HepG2 (cell line): ENCODE data around the gene CTNND2. TPM values are rescaled to one million over a fixed set of nuclear protein-coding genes. Genes with fewer than 3 reads are reported as not detected.
A peak's percentile ranks its signal among the peaks of the same experiment; 100 is the strongest.

Source experiments
- ATM ChIP-seq: fragments of 450-650 bp; IDR thresholded peaks from 2 replicates; pipeline ENCODE4 v1.7.1; 2017; ENCODE audit warnings: mild to moderate bottlenecking, borderline replicate concordance
- DPF2 ChIP-seq: sonication (generic); formaldehyde crosslinking; IDR thresholded peaks from 2 replicates; pipeline ENCODE4 v1.4.0; 2020; ENCODE audit warnings: mild to moderate bottlenecking, low read depth, missing genetic modification reagents, borderline replicate concordance
- ERF ChIP-seq: IDR thresholded peaks from 2 replicates; pipeline ENCODE4 v1.6.1; 2018; ENCODE audit warnings: missing biosample characterization, missing genetic modification reagents
- FOXA3 ChIP-seq: IDR thresholded peaks from 2 replicates; pipeline ENCODE4 v1.6.1; 2016; ENCODE audit warnings: missing genetic modification reagents, missing compliant biosample characterization
- KLF6 ChIP-seq: IDR thresholded peaks from 2 replicates; pipeline ENCODE4 v1.8.0; 2016; ENCODE audit warnings: missing biosample characterization, missing genetic modification reagents
- NCOA5 ChIP-seq: sonication (generic); formaldehyde crosslinking; IDR thresholded peaks from 2 replicates; pipeline ENCODE4 v1.4.0; 2020; ENCODE audit warnings: missing genetic modification reagents
- NR1H2 ChIP-seq: sonication (generic); formaldehyde crosslinking; IDR thresholded peaks from 2 replicates; pipeline ENCODE4 v1.8.1; 2022; ENCODE audit warnings: low read depth, missing genetic modification reagents, borderline replicate concordance
- PAWR ChIP-seq: sonication (generic); formaldehyde crosslinking; IDR thresholded peaks from 2 replicates; pipeline ENCODE4 v1.4.0; 2020; ENCODE audit warnings: missing genetic modification reagents, mild to moderate bottlenecking, borderline replicate concordance
- POLR2AphosphoS5 ChIP-seq: IDR thresholded peaks from 2 replicates; pipeline ENCODE4 v1.6.1; 2012; ENCODE audit warnings: low read depth, low read length
- SAFB2 ChIP-seq: sonication (generic); formaldehyde crosslinking; IDR thresholded peaks from 2 replicates; pipeline ENCODE4 v1.5.1; 2020; ENCODE audit warnings: missing genetic modification reagents, low read depth, mild to moderate bottlenecking, borderline replicate concordance
- SP1 ChIP-seq, 2 experiments: fragments of 450-650 bp in 1 of 2; sonication (generic) in 1 of 2; formaldehyde crosslinking in 1 of 2; IDR thresholded peaks; 2 replicates each; pipeline versions ENCODE4 v1.4.0 to v1.6.1; 2016 to 2020; ENCODE audit warnings: missing genetic modification reagents in 1 of 2
- ZFP37 ChIP-seq: sonication (generic); formaldehyde crosslinking; IDR thresholded peaks from 2 replicates; pipeline ENCODE4 v1.4.0; 2020; ENCODE audit warnings: missing genetic modification reagents, borderline replicate concordance
- ZKSCAN5 ChIP-seq: sonication (generic); formaldehyde crosslinking; IDR thresholded peaks from 2 replicates; pipeline ENCODE4 v1.5.1; 2020; ENCODE audit warnings: mild to moderate bottlenecking, missing genetic modification reagents
- ZNF331 ChIP-seq: sonication (generic); formaldehyde crosslinking; IDR thresholded peaks from 2 replicates; pipeline ENCODE4 v1.4.0; 2020; ENCODE audit warnings: missing genetic modification reagents
- ZNF496 ChIP-seq: sonication (generic); formaldehyde crosslinking; IDR thresholded peaks from 2 replicates; pipeline ENCODE4 v1.8.1; 2023; ENCODE audit warnings: mild to moderate bottlenecking, moderate library complexity, missing genetic modification reagents; ENCODE audit not compliant: insufficient replicate concordance
- ZNF567 ChIP-seq: sonication (generic); formaldehyde crosslinking; IDR thresholded peaks from 2 replicates; pipeline ENCODE4 v1.8.1; 2023; ENCODE audit warnings: mild to moderate bottlenecking, missing genetic modification reagents, borderline replicate concordance
- polyA plus RNA-seq, 8 experiments: library from polyadenylated mRNA; depleted of rRNA in 3 of 8; stranded (reverse) in 7 of 8; unstranded in 1 of 8; fragments of >200 nt; fragmentation: Illumina TruSeq in 4 of 8; extraction: Trizol in 4 of 8; gene quantifications; 2 replicates each; pipeline versions ENCODE4 v1.2.1 to v1.2.3, GENCODE V29; 2011 to 2016; ENCODE audit warnings: low read depth in 4 of 8, missing spikeins in 1 of 8, mixed read lengths in 1 of 8; ENCODE audit not compliant: insufficient read depth in 1 of 8
- total RNA-seq, 5 experiments: library from RNA; depleted of rRNA; stranded (reverse); fragments of >200 nt; fragmentation: Illumina TruSeq; extraction: Trizol; gene quantifications; 2 replicates each; pipeline ENCODE4 v1.2.3, GENCODE V29; 2016; ENCODE audit warnings: low read depth in 1 of 5
- TF ChIP-seq, protein P1 (sequence below): sonication (generic); formaldehyde crosslinking; IDR thresholded peaks from 2 replicates; pipeline ENCODE4 v1.4.0; 2020; ENCODE audit warnings: missing genetic modification reagents, borderline replicate concordance
- TF ChIP-seq, protein P2 (sequence below): sonication (generic); formaldehyde crosslinking; IDR thresholded peaks from 2 replicates; pipeline ENCODE4 v1.4.0; 2020; ENCODE audit warnings: mild to moderate bottlenecking, missing genetic modification reagents
- TF ChIP-seq, protein P3 (sequence below): sonication (generic); formaldehyde crosslinking; IDR thresholded peaks from 2 replicates; pipeline ENCODE4 v1.9.0; 2021; ENCODE audit warnings: missing genetic modification reagents, borderline replicate concordance
- TF ChIP-seq, protein P4 (sequence below): IDR thresholded peaks from 2 replicates; pipeline ENCODE4 v1.6.1; 2016; ENCODE audit warnings: mild to moderate bottlenecking, missing biosample characterization, missing genetic modification reagents

Gene CTNND2
- total and polyA plus RNA-seq, 2 of the 13 experiments (the other 11 are each of a cell fraction or from before 2014, with no cell fraction given), result not detected

DNA sequence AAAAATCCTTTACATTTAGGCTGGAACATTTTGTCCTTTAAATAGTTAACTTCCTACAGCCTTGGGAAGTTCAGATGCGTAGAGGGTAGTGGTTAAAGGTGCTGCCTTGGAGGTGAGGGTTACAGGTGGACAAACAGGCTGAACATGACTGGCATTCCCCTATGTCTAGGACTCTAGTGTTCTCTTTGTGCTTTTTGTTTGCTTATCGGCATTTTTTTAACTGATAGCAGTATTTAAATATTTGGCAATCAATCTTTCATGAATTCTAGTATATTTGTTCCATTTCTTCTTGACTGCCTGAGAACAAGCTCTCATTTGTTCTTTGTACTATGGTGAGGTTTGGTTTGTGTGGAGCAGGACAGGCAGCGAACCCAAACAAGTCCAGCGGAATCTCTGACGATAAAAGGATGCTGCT is 307.6 kb downstream of the CTNND2 start (continued):
- TF ChIP-seq, protein P1, sequence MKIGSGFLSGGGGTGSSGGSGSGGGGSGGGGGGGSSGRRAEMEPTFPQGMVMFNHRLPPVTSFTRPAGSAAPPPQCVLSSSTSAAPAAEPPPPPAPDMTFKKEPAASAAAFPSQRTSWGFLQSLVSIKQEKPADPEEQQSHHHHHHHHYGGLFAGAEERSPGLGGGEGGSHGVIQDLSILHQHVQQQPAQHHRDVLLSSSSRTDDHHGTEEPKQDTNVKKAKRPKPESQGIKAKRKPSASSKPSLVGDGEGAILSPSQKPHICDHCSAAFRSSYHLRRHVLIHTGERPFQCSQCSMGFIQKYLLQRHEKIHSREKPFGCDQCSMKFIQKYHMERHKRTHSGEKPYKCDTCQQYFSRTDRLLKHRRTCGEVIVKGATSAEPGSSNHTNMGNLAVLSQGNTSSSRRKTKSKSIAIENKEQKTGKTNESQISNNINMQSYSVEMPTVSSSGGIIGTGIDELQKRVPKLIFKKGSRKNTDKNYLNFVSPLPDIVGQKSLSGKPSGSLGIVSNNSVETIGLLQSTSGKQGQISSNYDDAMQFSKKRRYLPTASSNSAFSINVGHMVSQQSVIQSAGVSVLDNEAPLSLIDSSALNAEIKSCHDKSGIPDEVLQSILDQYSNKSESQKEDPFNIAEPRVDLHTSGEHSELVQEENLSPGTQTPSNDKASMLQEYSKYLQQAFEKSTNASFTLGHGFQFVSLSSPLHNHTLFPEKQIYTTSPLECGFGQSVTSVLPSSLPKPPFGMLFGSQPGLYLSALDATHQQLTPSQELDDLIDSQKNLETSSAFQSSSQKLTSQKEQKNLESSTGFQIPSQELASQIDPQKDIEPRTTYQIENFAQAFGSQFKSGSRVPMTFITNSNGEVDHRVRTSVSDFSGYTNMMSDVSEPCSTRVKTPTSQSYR (CRISPR knock-in tag), result peak; percentile 58; the same call in 1 of the 2 replicates
- TF ChIP-seq NCOA5 (CRISPR knock-in tag) (no peak), FOXA3 (peak; percentile 88), ZNF496 (CRISPR knock-in tag) (no peak), ZFP37 (CRISPR knock-in tag) (no peak), DPF2 (CRISPR knock-in tag) (peak; percentile 55; the same call in 1 of the 2 replicates), POLR2AphosphoS5 (no peak), ZKSCAN5 (CRISPR knock-in tag) (no peak), SP1 (IDR thresholded peaks at IDR 0.05) (no peak), SP1 (CRISPR knock-in tag; IDR thresholded peaks at IDR 0.05) (no peak), PAWR (CRISPR knock-in tag) (no peak), NR1H2 (CRISPR knock-in tag) (no peak), SAFB2 (CRISPR knock-in tag) (no peak), ZNF567 (CRISPR knock-in tag) (no peak), ZNF331 (CRISPR knock-in tag) (peak; percentile 81), ERF (CRISPR knock-in tag) (peak; percentile 62; the same call in 1 of the 2 replicates), ATM (no peak), KLF6 (CRISPR knock-in tag) (no peak)
- TF ChIP-seq, protein P2, sequence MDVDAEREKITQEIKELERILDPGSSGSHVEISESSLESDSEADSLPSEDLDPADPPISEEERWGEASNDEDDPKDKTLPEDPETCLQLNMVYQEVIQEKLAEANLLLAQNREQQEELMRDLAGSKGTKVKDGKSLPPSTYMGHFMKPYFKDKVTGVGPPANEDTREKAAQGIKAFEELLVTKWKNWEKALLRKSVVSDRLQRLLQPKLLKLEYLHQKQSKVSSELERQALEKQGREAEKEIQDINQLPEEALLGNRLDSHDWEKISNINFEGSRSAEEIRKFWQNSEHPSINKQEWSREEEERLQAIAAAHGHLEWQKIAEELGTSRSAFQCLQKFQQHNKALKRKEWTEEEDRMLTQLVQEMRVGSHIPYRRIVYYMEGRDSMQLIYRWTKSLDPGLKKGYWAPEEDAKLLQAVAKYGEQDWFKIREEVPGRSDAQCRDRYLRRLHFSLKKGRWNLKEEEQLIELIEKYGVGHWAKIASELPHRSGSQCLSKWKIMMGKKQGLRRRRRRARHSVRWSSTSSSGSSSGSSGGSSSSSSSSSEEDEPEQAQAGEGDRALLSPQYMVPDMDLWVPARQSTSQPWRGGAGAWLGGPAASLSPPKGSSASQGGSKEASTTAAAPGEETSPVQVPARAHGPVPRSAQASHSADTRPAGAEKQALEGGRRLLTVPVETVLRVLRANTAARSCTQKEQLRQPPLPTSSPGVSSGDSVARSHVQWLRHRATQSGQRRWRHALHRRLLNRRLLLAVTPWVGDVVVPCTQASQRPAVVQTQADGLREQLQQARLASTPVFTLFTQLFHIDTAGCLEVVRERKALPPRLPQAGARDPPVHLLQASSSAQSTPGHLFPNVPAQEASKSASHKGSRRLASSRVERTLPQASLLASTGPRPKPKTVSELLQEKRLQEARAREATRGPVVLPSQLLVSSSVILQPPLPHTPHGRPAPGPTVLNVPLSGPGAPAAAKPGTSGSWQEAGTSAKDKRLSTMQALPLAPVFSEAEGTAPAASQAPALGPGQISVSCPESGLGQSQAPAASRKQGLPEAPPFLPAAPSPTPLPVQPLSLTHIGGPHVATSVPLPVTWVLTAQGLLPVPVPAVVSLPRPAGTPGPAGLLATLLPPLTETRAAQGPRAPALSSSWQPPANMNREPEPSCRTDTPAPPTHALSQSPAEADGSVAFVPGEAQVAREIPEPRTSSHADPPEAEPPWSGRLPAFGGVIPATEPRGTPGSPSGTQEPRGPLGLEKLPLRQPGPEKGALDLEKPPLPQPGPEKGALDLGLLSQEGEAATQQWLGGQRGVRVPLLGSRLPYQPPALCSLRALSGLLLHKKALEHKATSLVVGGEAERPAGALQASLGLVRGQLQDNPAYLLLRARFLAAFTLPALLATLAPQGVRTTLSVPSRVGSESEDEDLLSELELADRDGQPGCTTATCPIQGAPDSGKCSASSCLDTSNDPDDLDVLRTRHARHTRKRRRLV, result no peak
- TF ChIP-seq, protein P3, sequence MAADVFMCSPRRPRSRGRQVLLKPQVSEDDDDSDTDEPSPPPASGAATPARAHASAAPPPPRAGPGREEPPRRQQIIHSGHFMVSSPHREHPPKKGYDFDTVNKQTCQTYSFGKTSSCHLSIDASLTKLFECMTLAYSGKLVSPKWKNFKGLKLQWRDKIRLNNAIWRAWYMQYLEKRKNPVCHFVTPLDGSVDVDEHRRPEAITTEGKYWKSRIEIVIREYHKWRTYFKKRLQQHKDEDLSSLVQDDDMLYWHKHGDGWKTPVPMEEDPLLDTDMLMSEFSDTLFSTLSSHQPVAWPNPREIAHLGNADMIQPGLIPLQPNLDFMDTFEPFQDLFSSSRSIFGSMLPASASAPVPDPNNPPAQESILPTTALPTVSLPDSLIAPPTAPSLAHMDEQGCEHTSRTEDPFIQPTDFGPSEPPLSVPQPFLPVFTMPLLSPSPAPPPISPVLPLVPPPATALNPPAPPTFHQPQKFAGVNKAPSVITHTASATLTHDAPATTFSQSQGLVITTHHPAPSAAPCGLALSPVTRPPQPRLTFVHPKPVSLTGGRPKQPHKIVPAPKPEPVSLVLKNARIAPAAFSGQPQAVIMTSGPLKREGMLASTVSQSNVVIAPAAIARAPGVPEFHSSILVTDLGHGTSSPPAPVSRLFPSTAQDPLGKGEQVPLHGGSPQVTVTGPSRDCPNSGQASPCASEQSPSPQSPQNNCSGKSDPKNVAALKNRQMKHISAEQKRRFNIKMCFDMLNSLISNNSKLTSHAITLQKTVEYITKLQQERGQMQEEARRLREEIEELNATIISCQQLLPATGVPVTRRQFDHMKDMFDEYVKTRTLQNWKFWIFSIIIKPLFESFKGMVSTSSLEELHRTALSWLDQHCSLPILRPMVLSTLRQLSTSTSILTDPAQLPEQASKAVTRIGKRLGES, result no peak
- TF ChIP-seq, protein P4, sequence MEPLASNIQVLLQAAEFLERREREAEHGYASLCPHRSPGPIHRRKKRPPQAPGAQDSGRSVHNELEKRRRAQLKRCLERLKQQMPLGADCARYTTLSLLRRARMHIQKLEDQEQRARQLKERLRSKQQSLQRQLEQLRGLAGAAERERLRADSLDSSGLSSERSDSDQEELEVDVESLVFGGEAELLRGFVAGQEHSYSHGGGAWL (CRISPR knock-in tag), result no peak
